Tibial artery (tissue), 4 donors: ENCODE measurements around the gene EPB41L2.

Experiments used
- DNase-seq, 2 donors: peaks; one replicate each; pipeline ENCODE4 v3.0.0-alpha.2; 2019
- H3K27ac ChIP-seq, 2 donors: fragments of 200-600 bp; sonication (generic) in 1 of 2; 1 replicate in 1 of 2; 2 replicates in 1 of 2; pipeline ENCODE4 v1.5.1; 2018 to 2019; ENCODE audit warnings: mild to moderate bottlenecking in 1 of 2
- H3K27me3 ChIP-seq, 2 donors: fragments of 200-600 bp; sonication (generic) in 1 of 2; one replicate each; pipeline versions ENCODE4 v1.5.1 to v1.6.0; 2016 to 2019
- H3K36me3 ChIP-seq, 3 donors: fragments of 200-600 bp; sonication (generic) in 2 of 3; one replicate each; pipeline ENCODE4 v1.5.1; 2016 to 2019; ENCODE audit warnings: mild to moderate bottlenecking in 2 of 3
- H3K4me1 ChIP-seq, 4 donors: fragments of 200-600 bp; sonication (generic) in 2 of 4; 1 replicate in 3 of 4; 2 replicates in 1 of 4; pipeline ENCODE4 v1.5.1; 2016 to 2019
- H3K4me3 ChIP-seq, 2 donors: fragments of 200-600 bp; sonication (generic) in 1 of 2; 1 replicate in 1 of 2; 2 replicates in 1 of 2; pipeline ENCODE4 v1.5.1; 2018 to 2019; ENCODE audit warnings: mild to moderate bottlenecking in 2 of 2
- H3K9me3 ChIP-seq, 3 donors: fragments of 200-600 bp; sonication (generic) in 1 of 3; one replicate each; pipeline ENCODE4 v1.5.1; 2016 to 2019
- intact Hi-C: fragments of 100-400 bp; cut with DNase I; formaldehyde crosslinking; loops from one replicate; pipeline ENCODE4 v1.15.0; 2023; ENCODE audit warnings: low total_unique reads
- TF ChIP-seq, protein P1 (sequence below), 2 experiments: fragments of 200-600 bp in 1 of 2; fragments of 450-650 bp in 1 of 2; IDR thresholded peaks; one replicate each; pipeline ENCODE4 v1.5.1; 2017 to 2019; ENCODE audit warnings: antibody characterized with exemption in 2 of 2, mild to moderate bottlenecking in 1 of 2, moderate library complexity in 1 of 2

The EPB41L2 gene

DNA sequence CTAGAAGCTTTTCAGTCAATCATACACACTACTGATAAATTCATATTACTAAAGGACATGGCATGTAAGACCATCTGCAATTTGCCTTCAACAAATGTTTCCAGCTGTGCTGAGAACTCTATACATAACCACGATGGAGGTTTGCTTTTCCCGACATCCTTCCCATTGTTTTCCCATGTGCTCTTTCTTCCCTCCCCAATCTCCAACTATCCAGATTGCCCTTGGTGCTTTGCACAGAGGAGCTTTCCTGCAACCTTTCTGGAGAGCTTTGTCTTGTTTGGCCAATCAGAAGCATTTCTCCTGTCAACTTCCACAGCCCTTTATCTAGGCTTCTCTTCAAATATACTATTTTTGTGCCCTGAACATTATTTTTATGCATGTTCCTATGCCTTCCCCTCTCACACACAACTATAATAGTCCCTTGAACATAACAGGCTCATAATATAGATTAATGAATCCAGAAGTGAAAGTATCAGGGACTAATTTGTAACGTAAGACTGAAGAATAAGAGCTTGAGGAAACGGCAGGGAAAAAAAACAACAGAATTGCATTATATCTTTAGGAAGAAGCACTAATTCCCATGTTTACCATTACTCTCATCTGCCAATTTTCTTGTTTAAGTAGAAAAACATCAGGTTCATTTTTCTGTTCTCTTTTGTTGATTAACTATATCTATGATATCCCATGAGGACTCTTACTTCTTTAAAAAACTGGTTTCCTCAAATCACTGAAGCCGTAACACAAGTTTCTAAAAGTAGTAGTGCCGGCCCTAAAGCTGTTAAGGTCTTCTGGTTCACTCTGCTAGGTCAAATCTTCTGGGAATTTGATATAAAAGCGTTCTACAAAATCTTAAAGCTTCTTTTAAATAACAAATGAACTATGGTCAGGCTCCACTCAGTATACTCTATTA lies 215.8 kb downstream of the EPB41L2 start:
- H3K4me1 ChIP-seq, result peaks cover 0 to 23% (median 4%) of the 10 kb centered on the region in 4 donors
- intact Hi-C loops, result loop anchor here (10.0 kb wide), 1 partner anchor 522 kb away; no protein-coding TSS in a partner anchor
- H3K4me3 ChIP-seq, result peak overlapping the region in 1 of 2 donors; percentile 13
- peak overlapping the region; percentile 3 to 12 for H3K27ac ChIP-seq
- no peaks in the 10 kb centered on the region for H3K36me3 ChIP-seq
- no peak for DNase-seq
- H3K9me3 ChIP-seq, result no peaks in the 10 kb centered on the region
- TF ChIP-seq, protein P1, sequence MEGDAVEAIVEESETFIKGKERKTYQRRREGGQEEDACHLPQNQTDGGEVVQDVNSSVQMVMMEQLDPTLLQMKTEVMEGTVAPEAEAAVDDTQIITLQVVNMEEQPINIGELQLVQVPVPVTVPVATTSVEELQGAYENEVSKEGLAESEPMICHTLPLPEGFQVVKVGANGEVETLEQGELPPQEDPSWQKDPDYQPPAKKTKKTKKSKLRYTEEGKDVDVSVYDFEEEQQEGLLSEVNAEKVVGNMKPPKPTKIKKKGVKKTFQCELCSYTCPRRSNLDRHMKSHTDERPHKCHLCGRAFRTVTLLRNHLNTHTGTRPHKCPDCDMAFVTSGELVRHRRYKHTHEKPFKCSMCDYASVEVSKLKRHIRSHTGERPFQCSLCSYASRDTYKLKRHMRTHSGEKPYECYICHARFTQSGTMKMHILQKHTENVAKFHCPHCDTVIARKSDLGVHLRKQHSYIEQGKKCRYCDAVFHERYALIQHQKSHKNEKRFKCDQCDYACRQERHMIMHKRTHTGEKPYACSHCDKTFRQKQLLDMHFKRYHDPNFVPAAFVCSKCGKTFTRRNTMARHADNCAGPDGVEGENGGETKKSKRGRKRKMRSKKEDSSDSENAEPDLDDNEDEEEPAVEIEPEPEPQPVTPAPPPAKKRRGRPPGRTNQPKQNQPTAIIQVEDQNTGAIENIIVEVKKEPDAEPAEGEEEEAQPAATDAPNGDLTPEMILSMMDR (IDR thresholded peaks at IDR 0.05), result no peak
- no peaks in the 10 kb centered on the region for H3K27me3 ChIP-seq

DNA sequence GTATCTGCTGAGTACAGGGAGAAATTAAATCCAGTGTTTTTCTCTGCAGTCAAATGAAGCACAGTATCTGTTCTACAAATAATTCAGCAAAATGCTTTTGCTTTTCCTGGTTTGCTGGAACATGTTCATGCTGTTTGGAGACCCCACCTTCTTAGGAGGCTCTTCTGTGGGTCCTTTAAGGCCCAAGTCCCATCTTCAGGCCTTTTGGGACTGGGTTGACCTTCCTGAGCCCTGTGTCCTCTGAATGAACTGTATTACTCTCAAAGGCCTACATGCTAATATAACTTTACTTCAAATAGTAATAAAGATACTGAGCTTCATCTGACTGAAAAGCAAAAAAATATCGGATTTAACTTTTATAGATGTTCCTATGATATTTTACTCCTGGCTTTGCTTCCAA lies 216.5 kb downstream of the EPB41L2 start:
- H3K27ac ChIP-seq, result no peak overlapping the region
- peaks cover 0 to 24% (median 4%) of the 10 kb centered on the region in 4 donors for H3K4me1 ChIP-seq
- H3K27me3 ChIP-seq, result no peaks in the 10 kb centered on the region
- TF ChIP-seq, protein P1 (IDR thresholded peaks at IDR 0.05), result no peak
- H3K36me3 ChIP-seq, result no peaks in the 10 kb centered on the region
- no peak for DNase-seq
- no peaks in the 10 kb centered on the region for H3K9me3 ChIP-seq
- intact Hi-C loops, result loop anchor here (10.0 kb wide), 1 partner anchor 522 kb away; no protein-coding TSS in a partner anchor
- no peak overlapping the region for H3K4me3 ChIP-seq

DNA sequence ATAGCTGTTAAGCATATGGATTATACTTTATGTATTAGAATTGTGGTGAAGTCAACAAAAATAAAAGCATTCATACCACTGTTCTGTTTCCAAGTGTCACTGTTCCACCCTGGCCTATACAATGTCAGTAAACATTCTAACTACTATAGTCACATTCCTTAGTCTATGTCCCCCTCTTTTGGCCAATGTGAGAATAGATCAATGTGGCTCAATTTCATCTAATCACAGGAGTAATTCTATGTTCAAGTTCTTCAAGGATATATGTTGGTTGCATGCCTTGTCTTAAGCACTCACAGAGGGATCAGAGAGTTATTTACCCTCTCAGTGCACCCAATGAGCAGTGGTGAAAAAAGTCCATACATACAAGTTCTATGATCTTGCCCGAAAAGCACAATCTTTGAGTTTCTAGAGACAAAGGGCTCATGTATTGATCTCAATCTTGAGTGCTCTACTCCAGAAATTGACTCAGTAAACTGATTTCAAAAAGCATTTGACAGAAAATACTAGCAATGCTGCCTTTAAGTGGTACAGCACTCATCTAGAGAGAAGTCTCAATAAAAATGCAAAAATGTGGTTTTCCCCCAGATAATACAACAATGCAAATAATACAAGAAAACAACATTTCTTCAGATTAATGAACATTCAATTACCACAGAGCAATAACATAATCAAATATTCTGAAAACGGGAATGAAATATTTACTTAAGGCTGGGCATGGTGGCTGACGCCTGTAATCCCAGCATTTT lies 219.3 kb downstream of the EPB41L2 start:
- intact Hi-C loops, result loop anchor here (10.0 kb wide), 1 partner anchor 519 kb away; no protein-coding TSS in a partner anchor
- Histone ChIP-seq H3K9me3 (no peaks in the 10 kb centered on the region), H3K4me3 (no peak overlapping the region), H3K27ac (peak overlapping the region; percentile 1 to 25), H3K27me3 (no peaks in the 10 kb centered on the region), H3K4me1 (peaks cover 0 to 39% (median 7%) of the 10 kb centered on the region in 4 donors), H3K36me3 (no peaks in the 10 kb centered on the region)
- DNase-seq, result no peak
- TF ChIP-seq, protein P1 (IDR thresholded peaks at IDR 0.05), result peak; percentile 39 to 59

DNA sequence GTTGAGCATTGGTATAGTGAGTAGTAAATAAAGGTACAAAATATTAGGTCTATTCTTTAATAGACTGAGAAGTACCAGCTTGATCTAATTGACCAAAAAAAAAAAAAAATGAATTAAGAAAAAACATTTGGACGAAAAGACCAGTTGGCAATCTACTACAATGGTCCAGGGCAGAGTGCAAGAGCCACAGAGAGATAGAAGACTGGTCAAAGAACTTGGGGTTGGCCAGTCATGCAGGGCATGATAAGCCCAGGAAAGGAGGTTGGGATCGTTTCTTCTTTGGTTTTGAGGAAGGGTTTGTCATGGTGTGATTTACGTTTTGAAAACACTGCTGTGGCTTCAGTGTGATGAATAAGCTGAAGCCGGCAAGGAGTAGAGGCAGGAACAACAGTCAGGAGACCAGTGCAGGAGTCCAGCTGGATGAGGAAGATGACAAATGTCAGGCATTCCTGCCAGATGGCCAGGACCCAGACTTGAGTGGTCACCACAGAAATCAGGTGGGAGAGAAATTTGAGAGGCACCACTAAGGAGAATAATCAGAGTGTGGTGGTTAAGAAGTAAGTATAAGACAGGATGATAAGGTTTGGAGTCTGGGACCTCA lies 221.8 kb downstream of the EPB41L2 start:
- TF ChIP-seq, protein P1 (IDR thresholded peaks at IDR 0.05), result no peak
- Histone ChIP-seq H3K4me3 (no peak overlapping the region), H3K9me3 (no peaks in the 10 kb centered on the region), H3K27ac (no peak overlapping the region), H3K36me3 (no peaks in the 10 kb centered on the region), H3K4me1 (peaks cover 0 to 34% (median 3%) of the 10 kb centered on the region in 4 donors), H3K27me3 (no peaks in the 10 kb centered on the region)
- DNase-seq, result no peak
- intact Hi-C loops, result loop anchor here (10.0 kb wide), 1 partner anchor 516 kb away; no protein-coding TSS in a partner anchor

DNA sequence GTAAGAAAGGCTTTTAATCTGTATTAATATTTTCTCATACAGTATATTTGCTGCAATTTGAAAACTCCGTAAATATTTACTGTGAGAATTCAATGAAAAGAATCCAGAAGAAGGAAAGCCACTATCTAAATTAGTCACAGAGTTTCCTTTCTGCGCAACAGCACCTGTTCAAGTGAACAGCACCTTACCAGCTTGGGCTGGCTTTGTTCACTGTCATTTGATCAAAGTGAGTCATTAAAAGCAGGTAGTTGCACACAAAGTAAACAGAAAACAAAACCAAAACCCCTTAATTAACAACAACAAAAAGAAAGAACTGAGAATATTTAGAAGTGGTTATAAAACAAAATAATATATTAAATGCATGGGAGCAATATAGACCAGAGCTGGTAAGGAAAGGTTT lies 223.0 kb downstream of the EPB41L2 start:
- intact Hi-C loops, result loop anchor here (10.0 kb wide), 1 partner anchor 515 kb away; no protein-coding TSS in a partner anchor
- H3K4me3 ChIP-seq, result no peak overlapping the region
- no peaks in the 10 kb centered on the region for H3K36me3 ChIP-seq
- H3K27ac ChIP-seq, result no peak overlapping the region
- TF ChIP-seq, protein P1 (IDR thresholded peaks at IDR 0.05), result no peak
- no peaks in the 10 kb centered on the region for H3K27me3 ChIP-seq
- DNase-seq, result no peak
- H3K9me3 ChIP-seq, result no peaks in the 10 kb centered on the region
- H3K4me1 ChIP-seq, result peaks cover 0 to 34% (median 3%) of the 10 kb centered on the region in 4 donors
